ENCODE measurements around the gene PAN3.

The PAN3 gene

GRCh38 chr13:28339419-28339818 is 201.1 kb downstream of the PAN3 start:
- TF ChIP-seq CREB5 (CRISPR knock-in tag; IDR thresholded peaks at IDR 0.05; ENCODE audit: low read depth) (no peak), SNAI2 (CRISPR knock-in tag; IDR thresholded peaks at IDR 0.05) (no peak), ZFP3 (CRISPR knock-in tag; IDR thresholded peaks at IDR 0.05) (no peak), CSRNP3 (CRISPR knock-in tag; IDR thresholded peaks at IDR 0.05) (no peak), OSR1 (CRISPR knock-in tag; IDR thresholded peaks at IDR 0.05) (no peak), ZNF70 (CRISPR knock-in tag; IDR thresholded peaks at IDR 0.05) (no peak), ZC3H10 (CRISPR knock-in tag; IDR thresholded peaks at IDR 0.05) (no peak), ZFP30 (CRISPR knock-in tag; IDR thresholded peaks at IDR 0.05) (no peak), POU6F1 (CRISPR knock-in tag; IDR thresholded peaks at IDR 0.05; ENCODE audit: borderline replicate concordance, low read depth) (no peak), TOX (CRISPR knock-in tag; IDR thresholded peaks at IDR 0.05; ENCODE audit: borderline replicate concordance) (no peak), ZNF8 (CRISPR knock-in tag; IDR thresholded peaks at IDR 0.05) (no peak), CSDC2 (CRISPR knock-in tag; IDR thresholded peaks at IDR 0.05) (no peak), BACH2 (CRISPR knock-in tag; IDR thresholded peaks at IDR 0.05; ENCODE audit: borderline replicate concordance) (no peak), TSHZ2 (CRISPR knock-in tag; IDR thresholded peaks at IDR 0.05) (no peak), ISL1 (CRISPR knock-in tag; IDR thresholded peaks at IDR 0.05) (no peak), GLIS3 (CRISPR knock-in tag; IDR thresholded peaks at IDR 0.05) (no peak)
- ATAC-seq, result peak; percentile 52

- TF ChIP-seq ISL1 (CRISPR knock-in tag; IDR thresholded peaks at IDR 0.05), result peak; percentile 91
- TF ChIP-seq PATZ1 (CRISPR knock-in tag; IDR thresholded peaks at IDR 0.05; ENCODE audit: borderline replicate concordance), result peak; percentile 39; the same call in 1 of the 2 replicates
- TF ChIP-seq TCF4 (CRISPR knock-in tag; IDR thresholded peaks at IDR 0.05; ENCODE audit: borderline replicate concordance), result peak; percentile 67
- TF ChIP-seq ZNF8 (CRISPR knock-in tag; IDR thresholded peaks at IDR 0.05), result 0 out of 2 replicates have a peak, but pooled peaks have one; percentile 3
- no peak for TF ChIP-seq ZFP3 (CRISPR knock-in tag; IDR thresholded peaks at IDR 0.05)
- no peak for TF ChIP-seq GLIS3 (CRISPR knock-in tag; IDR thresholded peaks at IDR 0.05)
- no peak for TF ChIP-seq SNAI2 (CRISPR knock-in tag; IDR thresholded peaks at IDR 0.05)
- no peak for TF ChIP-seq ESRRG (CRISPR knock-in tag; IDR thresholded peaks at IDR 0.05)
- ATAC-seq, result peak; percentile 59
Observed at GRCh38 chr13:28340272-28340793, 202.0 kb downstream of the PAN3 start.

GRCh38 chr13:28342251-28342650 is 203.9 kb downstream of the PAN3 start:
- ATAC-seq, result no peak
- TF ChIP-seq ZNF8 (CRISPR knock-in tag; IDR thresholded peaks at IDR 0.05) (no peak), TCF4 (CRISPR knock-in tag; IDR thresholded peaks at IDR 0.05; ENCODE audit: borderline replicate concordance) (no peak), SNAI2 (CRISPR knock-in tag; IDR thresholded peaks at IDR 0.05) (no peak), TSHZ2 (CRISPR knock-in tag; IDR thresholded peaks at IDR 0.05) (no peak), PPARA (CRISPR knock-in tag; IDR thresholded peaks at IDR 0.05; ENCODE audit: borderline replicate concordance) (no peak), POU6F1 (CRISPR knock-in tag; IDR thresholded peaks at IDR 0.05; ENCODE audit: borderline replicate concordance, low read depth) (no peak), ESRRG (CRISPR knock-in tag; IDR thresholded peaks at IDR 0.05) (no peak), ZFP3 (CRISPR knock-in tag; IDR thresholded peaks at IDR 0.05) (no peak), TOX (CRISPR knock-in tag; IDR thresholded peaks at IDR 0.05; ENCODE audit: borderline replicate concordance) (no peak), ZC3H10 (CRISPR knock-in tag; IDR thresholded peaks at IDR 0.05) (no peak), ARNTL (CRISPR knock-in tag; IDR thresholded peaks at IDR 0.05; ENCODE audit: borderline replicate concordance, low read depth) (no peak), BACH2 (CRISPR knock-in tag; IDR thresholded peaks at IDR 0.05; ENCODE audit: borderline replicate concordance) (no peak), CSDC2 (CRISPR knock-in tag; IDR thresholded peaks at IDR 0.05) (no peak), ZNF70 (CRISPR knock-in tag; IDR thresholded peaks at IDR 0.05) (no peak)

Data from SK-N-SH treated with all-trans-retinoic acid at 6 μM for 48 hours (cell line).